ENCODE measurements around the gene LAT. TPM values are rescaled to one million over a fixed set of nuclear protein-coding genes. Genes with fewer than 3 reads are reported as not detected.

Gene LAT
- total and polyA plus RNA-seq, 2 of the 4 experiments (the other 2 are of a cell fraction), result 0.18 to 7.4 TPM

GRCh38 chr16:28950648-28951409 is 34.0 kb upstream of the LAT start, which contains the start of gene NFATC2IP:
TSS of gene NFATC2IP (plus strand) at chr16:28950937. CDS start at chr16:28951012, 75 bp downstream.
- H4K8ac ChIP-seq (ENCODE audit: low read depth in 2 of 2, low read length in 2 of 2), result peak within 1 kb of the TSS; percentile 52 to 97; a peak in 3 of 4 replicates
- peak within 1 kb of the TSS; percentile 80 for H4K5ac ChIP-seq (ENCODE audit: low read depth, low read length)
- peak within 1 kb of the TSS; percentile 70 for H4K91ac ChIP-seq (ENCODE audit: insufficient read depth, low read depth, low read length)
- H3K9ac ChIP-seq (ENCODE audit: low read depth, low read length), result peak within 1 kb of the TSS; percentile 83
- no peak within 1 kb of the TSS; the same call in 1 of the 2 replicates for H2AK5ac ChIP-seq (ENCODE audit: low read depth, low read length)
- ChIA-PET CTCF (no interaction called here), POLR2A (ENCODE audit: unreplicated experiment) (no interaction called here)
- no peaks in the 10 kb centered on the region for H3K27me3 ChIP-seq (ENCODE audit: control insufficient read depth, insufficient read depth, low read length)
- H2AK9ac ChIP-seq (replicated peaks; ENCODE audit: low read depth, low read length, poor library complexity), result peak within 1 kb of the TSS; percentile 86
- H2BK120ac ChIP-seq (ENCODE audit: low read depth, low read length), result peak within 1 kb of the TSS; percentile 74; the same call in 1 of the 2 replicates
- BruUV-seq (replicated peaks), result no TSS peak
- no peaks in the 10 kb centered on the region for H3K9me3 ChIP-seq (ENCODE audit: control insufficient read depth, insufficient read depth, low read length)
- H3K18ac ChIP-seq (ENCODE audit: low read depth, low read length), result no peak within 1 kb of the TSS
- peaks cover 2% of the 10 kb centered on the region; the same call in 1 of the 2 replicates for H3K9me1 ChIP-seq (ENCODE audit: insufficient read depth, low read length)
- no peak within 1 kb of the TSS for H2BK20ac ChIP-seq (ENCODE audit: low read depth, low read length)
- H2BK5ac ChIP-seq (ENCODE audit: low read depth, low read length, poor library complexity, severe bottlenecking), result peak within 1 kb of the TSS; percentile 73
- DNase-seq (peak; percentile 100), ATAC-seq (ENCODE audit: low read depth) (peak; percentile 94)
- H3K36me3 ChIP-seq (ENCODE audit: control insufficient read depth, insufficient read depth, low read length), result peaks cover 14% of the 10 kb centered on the region
- no peaks in the 10 kb centered on the region for H4K20me1 ChIP-seq (ENCODE audit: insufficient read depth, low read length)
- no peak within 1 kb of the TSS for H2BK15ac ChIP-seq (ENCODE audit: low read depth, low read length)
- dilution Hi-C loops (cut with HindIII; ENCODE audit: low sequenced_read_pairs, unreplicated experiment) (no loop called here), in situ Hi-C loops (cut with MboI; ENCODE audit: low sequenced_read_pairs) (loop anchor here (25.0 kb wide), 1 partner anchor 311 kb away; no protein-coding TSS in a partner anchor), intact Hi-C loops (cut with micrococcal nuclease) (no loop called here)
- H3K23ac ChIP-seq (ENCODE audit: low read depth, low read length), result peak within 1 kb of the TSS; percentile 58; the same call in 1 of the 2 replicates
- H3K4me3 ChIP-seq (ENCODE audit: insufficient read depth, low read depth, low read length), result peak within 1 kb of the TSS; percentile 55
- H3K79me1 ChIP-seq (ENCODE audit: low read depth in 1 of 2, low read length in 2 of 2), result peaks cover 12 to 29% of the 10 kb centered on the region in 2 experiments
- peak within 1 kb of the TSS; percentile 95 for H3K4me2 ChIP-seq (ENCODE audit: low read depth, low read length)
- peaks cover 8% of the 10 kb centered on the region for H3K4me1 ChIP-seq (ENCODE audit: control insufficient read depth, insufficient read depth, low read length)
- H3K27ac ChIP-seq (ENCODE audit: insufficient read depth, low read length), result peak within 1 kb of the TSS; percentile 80
- peak within 1 kb of the TSS; percentile 38 for H3K56ac ChIP-seq (ENCODE audit: extremely low read depth, insufficient read depth, low read length)
- WGBS, 2 experiments (ENCODE audit: extremely low coverage in 2 of 2, insufficient read length in 1 of 2), result 0% methylated on average over 35 of the region's 79 CpGs; no CpG with 5 or more reads in 1 of the 2 experiments
- peak within 1 kb of the TSS; percentile 85 for H3K14ac ChIP-seq (replicated peaks; ENCODE audit: low read depth, low read length)
- H2AFZ ChIP-seq (replicated peaks; ENCODE audit: low read length, poor library complexity), result peak within 1 kb of the TSS; percentile 94
- H3K4ac ChIP-seq (ENCODE audit: low read depth, low read length), result peak within 1 kb of the TSS; percentile 53; the same call in 1 of the 2 replicates
- TF ChIP-seq RCOR1 (IDR thresholded peaks at IDR 0.05; ENCODE audit: insufficient replicate concordance, low read length) (no peak), BHLHE40 (IDR thresholded peaks at IDR 0.05; ENCODE audit: low read depth, low read length) (peak; percentile 67; the same call in 1 of the 2 replicates), ELK1 (IDR thresholded peaks at IDR 0.05; ENCODE audit: borderline replicate concordance, low read depth, low read length) (no peak), USF2 (IDR thresholded peaks at IDR 0.05; ENCODE audit: low read depth, low read length) (peak; percentile 50; the same call in 1 of the 2 replicates), MAZ (IDR thresholded peaks at IDR 0.05; ENCODE audit: borderline replicate concordance, low read depth, low read length) (peak; percentile 75; the same call in 1 of the 2 replicates), RFX5 (IDR thresholded peaks at IDR 0.05; ENCODE audit: low read depth, low read length) (no peak), POLR2A (IDR thresholded peaks at IDR 0.05; ENCODE audit: low read depth, low read length) (peak; percentile 38; the same call in 1 of the 2 replicates), MXI1 (IDR thresholded peaks at IDR 0.05; ENCODE audit: borderline replicate concordance, low read depth, low read length) (peak; percentile 81; the same call in 1 of the 2 replicates), CHD1 (IDR thresholded peaks at IDR 0.05; ENCODE audit: low read depth, low read length) (no peak), CTCF (conservative IDR thresholded peaks at IDR 0.05; ENCODE audit: low read depth, low read length) (no peak), NFE2L2 (IDR thresholded peaks at IDR 0.05; ENCODE audit: low read depth, low read length) (no peak), FOS (IDR thresholded peaks at IDR 0.05; ENCODE audit: low read depth, low read length) (peak; percentile 56; the same call in 1 of the 2 replicates), MAFK (IDR thresholded peaks at IDR 0.05; ENCODE audit: low read depth, low read length) (peak; percentile 18; the same call in 1 of the 2 replicates)
